ENCODE measurements around the gene TSEN54.

TSEN54 gene

GRCh38 chr17:75572713-75573539 lies 56.6 kb downstream of the TSEN54 start:
- Histone ChIP-seq H3K27ac (replicated peaks) (no peak overlapping the region), H3K27me3 (ENCODE audit: insufficient read depth, poor library complexity, severe bottlenecking) (no peaks in the 10 kb centered on the region)
- TF ChIP-seq REST (IDR thresholded peaks at IDR 0.05; ENCODE audit: insufficient replicate concordance, low read depth) (no peak), GABPA (IDR thresholded peaks at IDR 0.05; ENCODE audit: low read depth) (no peak), POLR2AphosphoS5 (IDR thresholded peaks at IDR 0.05; ENCODE audit: low read depth) (no peak), SPI1 (IDR thresholded peaks at IDR 0.05; ENCODE audit: borderline replicate concordance, low read depth) (no peak)
- TF ChIP-seq, protein P1, sequence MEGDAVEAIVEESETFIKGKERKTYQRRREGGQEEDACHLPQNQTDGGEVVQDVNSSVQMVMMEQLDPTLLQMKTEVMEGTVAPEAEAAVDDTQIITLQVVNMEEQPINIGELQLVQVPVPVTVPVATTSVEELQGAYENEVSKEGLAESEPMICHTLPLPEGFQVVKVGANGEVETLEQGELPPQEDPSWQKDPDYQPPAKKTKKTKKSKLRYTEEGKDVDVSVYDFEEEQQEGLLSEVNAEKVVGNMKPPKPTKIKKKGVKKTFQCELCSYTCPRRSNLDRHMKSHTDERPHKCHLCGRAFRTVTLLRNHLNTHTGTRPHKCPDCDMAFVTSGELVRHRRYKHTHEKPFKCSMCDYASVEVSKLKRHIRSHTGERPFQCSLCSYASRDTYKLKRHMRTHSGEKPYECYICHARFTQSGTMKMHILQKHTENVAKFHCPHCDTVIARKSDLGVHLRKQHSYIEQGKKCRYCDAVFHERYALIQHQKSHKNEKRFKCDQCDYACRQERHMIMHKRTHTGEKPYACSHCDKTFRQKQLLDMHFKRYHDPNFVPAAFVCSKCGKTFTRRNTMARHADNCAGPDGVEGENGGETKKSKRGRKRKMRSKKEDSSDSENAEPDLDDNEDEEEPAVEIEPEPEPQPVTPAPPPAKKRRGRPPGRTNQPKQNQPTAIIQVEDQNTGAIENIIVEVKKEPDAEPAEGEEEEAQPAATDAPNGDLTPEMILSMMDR (IDR thresholded peaks at IDR 0.05; ENCODE audit: insufficient read depth, low read length), result no peak

GRCh38 chr17:75573540-75573957 lies 57.2 kb downstream of the TSEN54 start:
- TF ChIP-seq GABPA (IDR thresholded peaks at IDR 0.05; ENCODE audit: low read depth) (no peak), REST (IDR thresholded peaks at IDR 0.05; ENCODE audit: insufficient replicate concordance, low read depth) (no peak), SPI1 (IDR thresholded peaks at IDR 0.05; ENCODE audit: borderline replicate concordance, low read depth) (no peak)
- TF ChIP-seq, protein P1 (IDR thresholded peaks at IDR 0.05; ENCODE audit: insufficient read depth, low read length), result no peak
- no peak overlapping the region for H3K4me3 ChIP-seq (replicated peaks; ENCODE audit: insufficient read depth, low read length)
- no peak for DNase-seq (ENCODE audit: low read depth in 1 of 2, low spot score in 1 of 2)

More at GRCh38 chr17:75572713-75573539, 56.6 kb downstream of the TSEN54 start:
- no peak for DNase-seq (ENCODE audit: low read depth in 1 of 2, low spot score in 1 of 2)
- no peak overlapping the region for H3K4me3 ChIP-seq (replicated peaks; ENCODE audit: insufficient read depth, low read length)

DNA sequence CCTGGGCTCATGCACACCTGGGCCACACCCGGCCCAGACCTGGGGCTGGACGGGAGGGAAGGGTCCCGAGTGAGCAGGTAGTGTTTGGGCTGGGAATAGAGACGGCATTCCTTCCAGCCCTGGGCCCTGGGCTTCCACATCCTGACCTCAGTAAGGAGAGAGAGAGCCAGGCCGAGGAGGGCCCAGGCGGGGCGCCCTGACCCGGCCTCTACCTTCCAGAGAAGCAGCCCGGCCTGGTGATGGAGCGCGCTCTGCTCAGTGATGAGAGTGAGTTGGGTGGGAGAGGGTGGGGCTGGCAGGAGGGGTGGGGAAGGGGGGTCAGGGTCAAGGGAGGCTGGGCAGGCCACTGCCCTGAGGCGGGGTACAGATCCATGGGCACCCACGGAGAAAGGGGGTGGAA lies 57.7 kb downstream of the TSEN54 start:
- TF ChIP-seq, protein P1 (IDR thresholded peaks at IDR 0.05; ENCODE audit: insufficient read depth, low read length), result no peak
- TF ChIP-seq POLR2AphosphoS5 (IDR thresholded peaks at IDR 0.05; ENCODE audit: low read depth) (no peak), REST (IDR thresholded peaks at IDR 0.05; ENCODE audit: insufficient replicate concordance, low read depth) (no peak), SPI1 (IDR thresholded peaks at IDR 0.05; ENCODE audit: borderline replicate concordance, low read depth) (no peak), GABPA (IDR thresholded peaks at IDR 0.05; ENCODE audit: low read depth) (no peak)
- Histone ChIP-seq H3K4me3 (replicated peaks; ENCODE audit: insufficient read depth, low read length) (no peak overlapping the region), H3K27me3 (ENCODE audit: insufficient read depth, poor library complexity, severe bottlenecking) (no peaks in the 10 kb centered on the region), H3K27ac (replicated peaks) (no peak overlapping the region)
- no peak for DNase-seq (ENCODE audit: low read depth in 1 of 2, low spot score in 1 of 2)

More at GRCh38 chr17:75573540-75573957, 57.2 kb downstream of the TSEN54 start:
- H3K27ac ChIP-seq (replicated peaks), result no peak overlapping the region
- H3K27me3 ChIP-seq (ENCODE audit: insufficient read depth, poor library complexity, severe bottlenecking), result no peaks in the 10 kb centered on the region
